Right lobe of liver (tissue), 6 donors: Measurements from ENCODE around the gene SAG. TPM values are rescaled to one million over a fixed set of nuclear protein-coding genes. Genes with fewer than 3 reads are reported as not detected.

Experiments
- ATAC-seq, 4 donors: fragments of 200-7000 bp; cut with Tn5 transposase; one replicate each; pipeline ENCODE4 v1.9.1; 2020; ENCODE audit warnings: mild to moderate bottlenecking in 4 of 4, moderate library complexity in 4 of 4
- DNase-seq, 3 donors: peaks; one replicate each; pipeline ENCODE4 v3.0.0-alpha.2; 2020
- H3K27ac ChIP-seq, 3 donors: fragments of 200-600 bp; one replicate each; pipeline ENCODE4 v1.8.0; 2022
- H3K27me3 ChIP-seq, 2 donors: fragments of 200-600 bp; one replicate each; pipeline ENCODE4 v1.8.0; 2022
- H3K36me3 ChIP-seq, 4 donors: fragments of 200-600 bp; sonication (generic) in 1 of 4; one replicate each; pipeline versions ENCODE4 v1.5.1 to v1.8.0; 2017 to 2022; ENCODE audit warnings: control low read depth in 1 of 4
- H3K4me1 ChIP-seq, 4 donors: fragments of 200-600 bp; sonication (generic) in 1 of 4; one replicate each; pipeline versions ENCODE4 v1.5.1 to v1.8.0; 2017 to 2022; ENCODE audit warnings: control low read depth in 1 of 4
- H3K4me3 ChIP-seq, 3 donors: fragments of 200-600 bp; one replicate each; pipeline ENCODE4 v1.8.0; 2022
- H3K9me3 ChIP-seq, 4 donors: fragments of 200-600 bp; sonication (generic) in 1 of 4; one replicate each; pipeline versions ENCODE4 v1.5.1 to v1.8.0; 2017 to 2022; ENCODE audit warnings: control low read depth in 1 of 4
- POLR2A ChIP-seq: fragments of 450-650 bp; IDR thresholded peaks from one replicate; pipeline ENCODE4 v1.6.1; 2017; ENCODE audit warnings: antibody characterized with exemption, mild to moderate bottlenecking
- WGBS: methylation state at CpG from one replicate; pipeline ENCODE4 v1.1.6; 2018; ENCODE audit warnings: low coverage, low lambda C conversion rate; ENCODE audit not compliant: insufficient coverage; ENCODE audit errors: missing lambda C conversion rate; 5-methylcytosine and 5-hydroxymethylcytosine counted together
- intact Hi-C, 2 donors: fragments of 100-400 bp; cut with DNase I; formaldehyde crosslinking; loops; one replicate each; pipeline versions ENCODE4 v1.11.2 to v1.14.1; 2022
- total RNA-seq, 6 experiments: library from RNA; depleted of rRNA in 2 of 6; stranded (reverse); fragments of >200 nt in 2 of 6; fragmentation: NEBNext Ultra II Directional in 3 of 6; extraction: Animal tissue kit (Norgen Biotek cat#: 25700) in 3 of 6; gene quantifications; one replicate each; pipeline versions ENCODE4 v1.1.0 to v1.2.4, GENCODE V29; 2016 to 2023
- TF ChIP-seq, protein P1 (sequence below), 4 donors: fragments of 200-600 bp in 3 of 4; fragments of 450-650 bp in 1 of 4; IDR thresholded peaks; one replicate each; pipeline versions ENCODE4 v1.5.1 to v1.8.0; 2016 to 2022; ENCODE audit warnings: antibody characterized with exemption in 4 of 4, mild to moderate bottlenecking in 2 of 4
- donor health status: DM: no; HTN: yes; CAD: no.
- donor health status: DM: no; HTN: no; CAD: no.
- donor health status: DM: no; HTN: no; CAD: no.
- donor health status: DM: no; HTN: yes; CAD: no.
- donor health status: DM: no; HTN: yes; CAD: no.

Gene SAG
- total RNA-seq, 6 experiments from 2014 or later: not detected

DNA sequence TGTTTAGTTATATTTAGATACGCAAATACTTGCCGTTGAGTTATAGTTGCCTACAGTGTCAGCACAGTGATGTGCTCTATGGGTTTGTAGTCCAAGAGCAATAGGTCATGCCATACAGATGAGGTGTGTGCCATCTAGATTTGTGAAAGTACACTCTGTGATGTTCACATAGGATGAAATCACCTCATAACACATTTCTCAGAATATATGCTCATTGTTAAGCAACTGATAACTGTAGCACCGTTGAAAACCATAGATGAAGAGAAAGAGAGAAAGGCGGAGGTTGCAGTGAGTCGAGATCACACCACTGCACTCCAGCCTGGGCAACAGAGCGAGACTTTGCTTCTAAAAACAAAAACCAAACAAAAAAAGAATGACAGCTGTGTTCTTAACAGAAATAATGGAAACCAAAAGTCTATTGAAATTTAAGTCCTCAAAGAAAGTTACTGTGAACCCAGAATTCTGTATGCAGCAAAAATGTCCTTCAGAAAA lies 56.2 kb downstream of the SAG start:
- Histone ChIP-seq H3K4me1 (no peaks in the 10 kb centered on the region), H3K9me3 (no peaks in the 10 kb centered on the region), H3K4me3 (no peak overlapping the region), H3K36me3 (no peaks in the 10 kb centered on the region), H3K27ac (no peak overlapping the region), H3K27me3 (no peaks in the 10 kb centered on the region)
- ATAC-seq (no peak), DNase-seq (no peak)
- intact Hi-C loops: no loop called here
- TF ChIP-seq POLR2A: no peak
- TF ChIP-seq, protein P1, sequence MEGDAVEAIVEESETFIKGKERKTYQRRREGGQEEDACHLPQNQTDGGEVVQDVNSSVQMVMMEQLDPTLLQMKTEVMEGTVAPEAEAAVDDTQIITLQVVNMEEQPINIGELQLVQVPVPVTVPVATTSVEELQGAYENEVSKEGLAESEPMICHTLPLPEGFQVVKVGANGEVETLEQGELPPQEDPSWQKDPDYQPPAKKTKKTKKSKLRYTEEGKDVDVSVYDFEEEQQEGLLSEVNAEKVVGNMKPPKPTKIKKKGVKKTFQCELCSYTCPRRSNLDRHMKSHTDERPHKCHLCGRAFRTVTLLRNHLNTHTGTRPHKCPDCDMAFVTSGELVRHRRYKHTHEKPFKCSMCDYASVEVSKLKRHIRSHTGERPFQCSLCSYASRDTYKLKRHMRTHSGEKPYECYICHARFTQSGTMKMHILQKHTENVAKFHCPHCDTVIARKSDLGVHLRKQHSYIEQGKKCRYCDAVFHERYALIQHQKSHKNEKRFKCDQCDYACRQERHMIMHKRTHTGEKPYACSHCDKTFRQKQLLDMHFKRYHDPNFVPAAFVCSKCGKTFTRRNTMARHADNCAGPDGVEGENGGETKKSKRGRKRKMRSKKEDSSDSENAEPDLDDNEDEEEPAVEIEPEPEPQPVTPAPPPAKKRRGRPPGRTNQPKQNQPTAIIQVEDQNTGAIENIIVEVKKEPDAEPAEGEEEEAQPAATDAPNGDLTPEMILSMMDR (IDR thresholded peaks at IDR 0.05): no peak
- WGBS: 82% methylated on average over 6 of the region's 6 CpGs

DNA sequence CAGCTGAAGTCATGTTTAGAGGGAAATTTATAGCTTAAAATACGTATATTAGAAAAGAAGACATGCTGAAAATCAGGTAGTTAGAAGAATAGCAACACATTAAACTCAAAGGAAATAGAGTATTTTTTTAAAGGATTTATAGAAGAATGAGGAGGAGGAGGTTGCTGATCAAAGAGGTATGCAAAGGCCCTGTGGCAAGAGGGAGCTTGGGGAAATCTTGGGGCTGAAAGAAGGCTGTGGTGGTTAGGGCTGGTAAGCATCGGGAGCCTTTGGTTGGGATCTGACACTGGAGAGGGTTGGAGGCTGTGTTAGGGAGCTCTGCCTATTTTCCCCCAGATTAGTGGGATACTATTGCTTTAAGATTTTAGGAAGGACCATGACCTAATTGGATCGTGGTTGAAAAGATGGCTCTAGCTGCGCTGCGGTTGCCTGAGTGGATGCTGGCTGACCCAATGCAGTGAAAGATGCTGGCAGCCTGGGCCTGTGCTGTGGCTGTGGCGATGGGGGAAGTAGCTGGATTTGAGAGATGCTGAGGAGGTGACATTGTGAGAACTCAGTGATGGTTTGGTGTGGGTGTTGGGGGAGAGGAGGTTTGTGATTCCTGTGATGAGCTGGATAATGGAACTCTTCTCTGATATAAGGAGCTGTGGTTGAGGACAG lies 58.4 kb downstream of the SAG start:
- intact Hi-C loops: no loop called here
- TF ChIP-seq POLR2A: no peak
- TF ChIP-seq, protein P1 (IDR thresholded peaks at IDR 0.05): no peak
- no peaks in the 10 kb centered on the region for H3K27me3 ChIP-seq
- H3K4me3 ChIP-seq: no peak overlapping the region
- H3K27ac ChIP-seq: no peak overlapping the region
- no peaks in the 10 kb centered on the region for H3K4me1 ChIP-seq
- WGBS: 83% methylated on average over 4 of the region's 6 CpGs
- no peaks in the 10 kb centered on the region for H3K9me3 ChIP-seq
- no peaks in the 10 kb centered on the region for H3K36me3 ChIP-seq
- ATAC-seq (no peak), DNase-seq (no peak)

DNA sequence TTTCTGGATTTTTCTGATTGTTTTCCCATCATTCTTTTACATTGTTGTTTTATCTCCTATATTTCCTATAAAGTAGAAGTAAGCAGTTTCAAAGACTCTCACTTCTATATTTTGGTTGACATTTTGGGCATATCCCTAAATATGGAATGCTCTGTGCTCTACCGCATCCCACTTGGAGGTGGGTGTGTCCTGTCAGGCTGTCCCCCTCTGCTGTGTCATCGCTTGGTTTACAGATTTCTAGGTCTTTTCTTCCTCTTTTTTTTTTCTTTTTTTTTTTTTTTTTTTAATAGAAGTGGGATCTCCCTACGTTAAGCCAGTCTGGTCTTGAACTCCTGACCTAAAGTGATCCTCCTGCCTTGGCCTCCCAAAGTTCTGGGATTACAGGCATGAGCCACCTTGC lies 60.0 kb downstream of the SAG start:
- 70% methylated on average over 3 of the region's 3 CpGs for WGBS
- no peak for DNase-seq
- Histone ChIP-seq H3K27me3 (no peaks in the 10 kb centered on the region), H3K9me3 (no peaks in the 10 kb centered on the region), H3K36me3 (no peaks in the 10 kb centered on the region), H3K4me1 (no peaks in the 10 kb centered on the region), H3K4me3 (no peak overlapping the region), H3K27ac (no peak overlapping the region)
- TF ChIP-seq, protein P1 (IDR thresholded peaks at IDR 0.05): no peak
- TF ChIP-seq POLR2A: no peak
- no peak for ATAC-seq
- intact Hi-C loops: no loop called here

DNA sequence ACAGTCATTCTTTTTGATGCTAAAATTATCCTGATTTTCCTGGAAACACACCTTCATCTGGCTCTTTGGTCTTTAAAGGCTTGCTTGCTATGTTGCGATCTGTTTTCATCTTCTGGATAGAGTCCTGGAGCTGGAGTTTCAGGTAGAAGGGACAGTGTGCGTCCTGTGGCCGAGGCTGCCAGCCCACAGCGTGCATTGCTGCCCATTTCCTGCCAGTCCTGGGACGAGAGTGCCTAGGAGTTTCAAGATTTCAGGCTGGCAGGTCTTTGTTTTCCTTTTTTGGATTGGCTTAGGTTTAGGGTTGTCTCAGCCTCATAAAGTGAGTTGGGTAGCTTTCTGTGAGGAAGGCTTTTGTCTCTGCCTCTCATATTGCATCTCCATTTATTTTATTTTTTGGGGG lies 61.1 kb downstream of the SAG start:
- WGBS: 82% methylated on average over 5 of the region's 5 CpGs
- Histone ChIP-seq H3K36me3 (no peaks in the 10 kb centered on the region), H3K9me3 (no peaks in the 10 kb centered on the region), H3K4me3 (no peak overlapping the region), H3K27ac (no peak overlapping the region), H3K27me3 (no peaks in the 10 kb centered on the region), H3K4me1 (no peaks in the 10 kb centered on the region)
- DNase-seq (no peak), ATAC-seq (no peak)
- TF ChIP-seq, protein P1 (IDR thresholded peaks at IDR 0.05): no peak
- TF ChIP-seq POLR2A: no peak
- intact Hi-C loops: no loop called here
